Fibroblast of mammary gland (primary cell): ENCODE measurements around the gene CDH23.

ENCODE experiments used
- DNase-seq: peaks from one replicate; pipeline ENCODE4 v3.0.0-alpha.2; 2010; ENCODE audit warnings: low read depth
- H3K4me3 ChIP-seq: 2 replicates; pipeline ENCODE4 v1.5.1; 2011; ENCODE audit warnings: low read depth, mild to moderate bottlenecking, low read length, moderate library complexity; ENCODE audit not compliant: control insufficient read depth
- CTCF ChIP-seq: conservative IDR thresholded peaks from 2 replicates; pipeline ENCODE4 v1.5.1; 2011; ENCODE audit warnings: low read depth, low read length, inconsistent platforms; ENCODE audit not compliant: control insufficient read depth, insufficient read depth

The CDH23 gene

GRCh38 chr10:71382028-71382427 is 14.7 kb upstream of the CDH23 start:
- TF ChIP-seq CTCF = no peak
- no peak overlapping the region for H3K4me3 ChIP-seq
- DNase-seq = no peak

- TF ChIP-seq CTCF = no peak
- peak; percentile 48 for DNase-seq
- no peak overlapping the region for H3K4me3 ChIP-seq
These were observed 14.0 kb upstream of the CDH23 start for GRCh38 chr10:71382757-71383156.

GRCh38 chr10:71383972-71384687 is 12.6 kb upstream of the CDH23 start:
- peak; percentile 79 for TF ChIP-seq CTCF
- no peak overlapping the region for H3K4me3 ChIP-seq
- peak; percentile 30 for DNase-seq

- TF ChIP-seq CTCF = no peak
- no peak overlapping the region for H3K4me3 ChIP-seq
- no peak for DNase-seq
These were observed 8.5 kb upstream of the CDH23 start for GRCh38 chr10:71388171-71388570.

- H3K4me3 ChIP-seq = no peak overlapping the region
- no peak for DNase-seq
- TF ChIP-seq CTCF = no peak
These were observed 8.0 kb upstream of the CDH23 start for GRCh38 chr10:71388583-71389310.

GRCh38 chr10:71389768-71390460 is 6.8 kb upstream of the CDH23 start:
- TF ChIP-seq CTCF = no peak
- H3K4me3 ChIP-seq = no peak overlapping the region
- DNase-seq = no peak
